Activated CD4-positive, alpha-beta T cell treated with anti-CD3 and anti-CD28 coated beads for 36 hours (primary cell): ENCODE measurements around the gene ATP1A1. TPM values are rescaled to one million over a fixed set of nuclear protein-coding genes. Genes with fewer than 3 reads are reported as not detected.

Experiments used
- ATAC-seq: fragments of 200-7000 bp; cut with Tn5 transposase; one replicate; pipeline ENCODE4 v1.10.0; 2021; ENCODE audit warnings: mild to moderate bottlenecking, moderate library complexity
- CTCF ChIA-PET: fragments of 350-600 bp; sonication (Branson Sonifier 250); formaldehyde crosslinking; loops from one replicate; lab custom pipeline; 2021; ENCODE audit warnings: antibody characterized with exemption; lab: Charles Lee
- POLR2A ChIA-PET: fragments of 350-600 bp; sonication (Branson Sonifier 250); formaldehyde crosslinking; loops from one replicate; lab custom pipeline; 2021; ENCODE audit warnings: antibody characterized with exemption, inconsistent platforms; lab: Charles Lee
- DNase-seq: peaks from one replicate; pipeline ENCODE4 v3.0.0-alpha.2; 2020
- H3K27ac Mint-ChIP-seq: one replicate; pipeline ENCODE4 v1.8.0; 2021; ENCODE audit warnings: mixed read lengths
- H3K27me3 Mint-ChIP-seq: one replicate; pipeline ENCODE4 v1.8.0; 2021; ENCODE audit warnings: mixed read lengths
- H3K36me3 Mint-ChIP-seq: one replicate; pipeline ENCODE4 v1.8.0; 2021; ENCODE audit warnings: low read depth, mixed read lengths
- H3K4me1 Mint-ChIP-seq: one replicate; pipeline ENCODE4 v1.8.0; 2021; ENCODE audit warnings: mixed read lengths
- H3K4me3 Mint-ChIP-seq: one replicate; pipeline ENCODE4 v1.8.0; 2021; ENCODE audit warnings: mild to moderate bottlenecking, moderate library complexity, mixed read lengths
- H3K9me3 Mint-ChIP-seq: one replicate; pipeline ENCODE4 v1.8.0; 2021; ENCODE audit warnings: low read depth, mixed read lengths
- intact Hi-C, 2 experiments: fragments of 100-400 bp; cut with DNase I in 1 of 2; cut with micrococcal nuclease in 1 of 2; formaldehyde crosslinking; loops; one replicate each; pipeline versions ENCODE4 v1.14.2 to v1.15.1; 2022 to 2024; cut with DNase I, micrococcal nuclease
- total RNA-seq, 2 experiments: library from RNA; stranded (reverse); gene quantifications; one replicate each; pipeline ENCODE4 v1.2.3, GENCODE V29; 2021

The ATP1A1 gene
- total RNA-seq = 100 to 1,000 TPM; 247 to 257 TPM

GRCh38 chr1:116372651-116373430 lies at the start of gene ATP1A1:
Gene ATP1A1 (plus strand): TSS chr1:116373244. CDS start chr1:116373512, 268 bp downstream.
- ChIA-PET CTCF (interaction anchor here (0.6 to 2.8 kb wide), 2 partner anchors 47 to 233 kb away, joined by 3 to 9 read pairs; no protein-coding TSS in a partner anchor), POLR2A (no interaction called here)
- ATAC-seq = peak; percentile 55
- peak within 1 kb of the TSS; percentile 98 for H3K27ac Mint-ChIP-seq
- peak; percentile 99 for DNase-seq
- peak within 1 kb of the TSS; percentile 93 for H3K4me3 Mint-ChIP-seq
- peaks cover 21% of the 10 kb centered on the region for H3K36me3 Mint-ChIP-seq
- H3K9me3 Mint-ChIP-seq = no peaks in the 10 kb centered on the region
- H3K27me3 Mint-ChIP-seq = no peaks in the 10 kb centered on the region
- intact Hi-C loops = loop anchor here (1.0 kb wide), 5 partner anchors 45 to 687 kb away; partner anchors contain the start of gene TTF2 (in 1 of the 2)
- peaks cover 33% of the 10 kb centered on the region for H3K4me1 Mint-ChIP-seq

- no peak overlapping the region for H3K4me3 Mint-ChIP-seq
- H3K4me1 Mint-ChIP-seq = peaks cover 68% of the 10 kb centered on the region
- H3K27me3 Mint-ChIP-seq = no peaks in the 10 kb centered on the region
Observed at GRCh38 chr1:116323491-116323890, 49.6 kb upstream of the ATP1A1 start.

GRCh38 chr1:116324411-116324810 lies 48.6 kb upstream of the ATP1A1 start:
- H3K9me3 Mint-ChIP-seq = no peaks in the 10 kb centered on the region
- intact Hi-C loops = no loop called here
- ATAC-seq (no peak), DNase-seq (no peak)
- H3K4me3 Mint-ChIP-seq = no peak overlapping the region
- peaks cover 77% of the 10 kb centered on the region for H3K4me1 Mint-ChIP-seq
- H3K36me3 Mint-ChIP-seq = no peaks in the 10 kb centered on the region
- POLR2A ChIA-PET = no interaction called here
- H3K27ac Mint-ChIP-seq = peak overlapping the region; percentile 59
- CTCF ChIA-PET = interaction anchor here (0.5 to 1.7 kb wide), 6 partner anchors 9 to 216 kb away, joined by 3 to 4 read pairs (median 3); no protein-coding TSS in a partner anchor
- H3K27me3 Mint-ChIP-seq = no peaks in the 10 kb centered on the region

More at GRCh38 chr1:116323491-116323890, 49.6 kb upstream of the ATP1A1 start:
- ChIA-PET POLR2A (interaction anchor here (0.6 kb wide), 1 partner anchor 757 kb away, joined by 3 read pairs; no protein-coding TSS in a partner anchor), CTCF (interaction anchor here (1.5 to 2.7 kb wide), 2 partner anchors 53 to 162 kb away, joined by 3 to 9 read pairs; no protein-coding TSS in a partner anchor)
- Mint-ChIP-seq H3K36me3 (no peaks in the 10 kb centered on the region), H3K9me3 (no peaks in the 10 kb centered on the region), H3K27ac (no peak overlapping the region)
- ATAC-seq (no peak), DNase-seq (no peak)
- intact Hi-C loops = no loop called here

DNA sequence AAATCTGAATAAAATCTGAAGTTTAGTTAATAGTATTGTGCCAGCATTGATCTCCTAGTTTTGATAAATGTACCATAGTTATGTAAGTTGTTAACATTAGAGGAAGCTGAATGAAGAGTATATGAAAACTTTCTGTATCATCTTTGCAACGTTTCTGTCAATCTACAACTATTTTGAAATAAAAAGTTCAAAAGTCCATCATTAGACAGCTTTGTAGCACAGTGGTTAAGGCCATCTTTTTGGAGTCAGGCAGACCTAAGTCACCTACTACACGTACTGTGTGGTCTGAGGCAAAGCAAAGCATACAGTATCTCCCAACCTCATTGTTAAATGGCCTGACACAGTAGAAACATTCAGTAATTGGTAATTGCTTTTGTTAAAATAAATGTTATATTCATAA lies 47.9 kb upstream of the ATP1A1 start:
- no peaks in the 10 kb centered on the region for H3K36me3 Mint-ChIP-seq

DNA sequence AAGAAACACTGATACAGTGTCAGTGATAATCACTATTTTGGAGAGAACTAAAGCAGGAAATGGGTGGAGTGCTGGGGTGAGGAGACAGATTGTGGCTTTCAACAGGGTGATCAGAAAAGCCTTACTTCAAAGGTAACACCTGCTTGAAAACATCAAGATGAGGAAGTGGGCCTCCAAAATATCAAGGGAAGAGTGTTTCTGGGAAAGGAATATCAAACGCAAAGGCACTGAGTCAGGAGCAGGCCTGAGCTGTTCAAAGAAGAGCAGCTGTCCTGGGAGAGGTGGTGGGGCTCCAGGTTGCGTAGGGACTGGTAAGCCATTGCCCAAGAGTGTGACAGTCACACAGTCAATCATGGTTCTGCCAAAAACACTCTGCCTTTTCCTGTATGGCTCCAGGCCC lies 47.1 kb upstream of the ATP1A1 start:
- DNase-seq (peak; percentile 53), ATAC-seq (peak; percentile 80)
- CTCF ChIA-PET = interaction anchor here (0.7 to 2.0 kb wide), 3 partner anchors 157 to 269 kb away, joined by 3 to 5 read pairs (median 4); no protein-coding TSS in a partner anchor
- POLR2A ChIA-PET = no interaction called here
- peaks cover 75% of the 10 kb centered on the region for H3K4me1 Mint-ChIP-seq
- H3K27ac Mint-ChIP-seq = peak overlapping the region; percentile 92
- no peaks in the 10 kb centered on the region for H3K9me3 Mint-ChIP-seq
- H3K36me3 Mint-ChIP-seq = no peaks in the 10 kb centered on the region
- H3K4me3 Mint-ChIP-seq = peak overlapping the region; percentile 14
- intact Hi-C loops = no loop called here
- no peaks in the 10 kb centered on the region for H3K27me3 Mint-ChIP-seq

More for the DNA sequence above, 47.9 kb upstream of the ATP1A1 start:
- peaks cover 80% of the 10 kb centered on the region for H3K4me1 Mint-ChIP-seq
- no peak for DNase-seq
- H3K4me3 Mint-ChIP-seq = no peak overlapping the region
- ChIA-PET POLR2A (no interaction called here), CTCF (interaction anchor here (0.5 to 2.0 kb wide), 5 partner anchors 10 to 215 kb away, joined by 3 to 4 read pairs (median 4); no protein-coding TSS in a partner anchor)
- H3K9me3 Mint-ChIP-seq = no peaks in the 10 kb centered on the region
- ATAC-seq = no peak
- H3K27ac Mint-ChIP-seq = peak overlapping the region; percentile 59
- intact Hi-C loops = no loop called here
- H3K27me3 Mint-ChIP-seq = no peaks in the 10 kb centered on the region

GRCh38 chr1:116326486-116326885 lies 46.6 kb upstream of the ATP1A1 start:
- CTCF ChIA-PET = interaction anchor here (0.6 to 2.0 kb wide), 3 partner anchors 159 to 1819 kb away, joined by 3 to 5 read pairs (median 4); no protein-coding TSS in a partner anchor
- intact Hi-C loops = no loop called here

GRCh38 chr1:116328671-116329070 lies 44.4 kb upstream of the ATP1A1 start:
- Mint-ChIP-seq H3K9me3 (no peaks in the 10 kb centered on the region), H3K36me3 (no peaks in the 10 kb centered on the region), H3K27me3 (no peaks in the 10 kb centered on the region), H3K4me1 (peaks cover 56% of the 10 kb centered on the region), H3K27ac (no peak overlapping the region), H3K4me3 (no peak overlapping the region)
- CTCF ChIA-PET = no interaction called here
- ATAC-seq = no peak
- POLR2A ChIA-PET = no interaction called here
- intact Hi-C loops = no loop called here
- no peak for DNase-seq

More at GRCh38 chr1:116326486-116326885, 46.6 kb upstream of the ATP1A1 start:
- Mint-ChIP-seq H3K4me3 (peak overlapping the region; percentile 14), H3K27me3 (no peaks in the 10 kb centered on the region), H3K9me3 (no peaks in the 10 kb centered on the region), H3K4me1 (peaks cover 69% of the 10 kb centered on the region), H3K27ac (peak overlapping the region; percentile 92), H3K36me3 (no peaks in the 10 kb centered on the region)
- ATAC-seq = no peak
- DNase-seq = no peak
- POLR2A ChIA-PET = no interaction called here

DNA sequence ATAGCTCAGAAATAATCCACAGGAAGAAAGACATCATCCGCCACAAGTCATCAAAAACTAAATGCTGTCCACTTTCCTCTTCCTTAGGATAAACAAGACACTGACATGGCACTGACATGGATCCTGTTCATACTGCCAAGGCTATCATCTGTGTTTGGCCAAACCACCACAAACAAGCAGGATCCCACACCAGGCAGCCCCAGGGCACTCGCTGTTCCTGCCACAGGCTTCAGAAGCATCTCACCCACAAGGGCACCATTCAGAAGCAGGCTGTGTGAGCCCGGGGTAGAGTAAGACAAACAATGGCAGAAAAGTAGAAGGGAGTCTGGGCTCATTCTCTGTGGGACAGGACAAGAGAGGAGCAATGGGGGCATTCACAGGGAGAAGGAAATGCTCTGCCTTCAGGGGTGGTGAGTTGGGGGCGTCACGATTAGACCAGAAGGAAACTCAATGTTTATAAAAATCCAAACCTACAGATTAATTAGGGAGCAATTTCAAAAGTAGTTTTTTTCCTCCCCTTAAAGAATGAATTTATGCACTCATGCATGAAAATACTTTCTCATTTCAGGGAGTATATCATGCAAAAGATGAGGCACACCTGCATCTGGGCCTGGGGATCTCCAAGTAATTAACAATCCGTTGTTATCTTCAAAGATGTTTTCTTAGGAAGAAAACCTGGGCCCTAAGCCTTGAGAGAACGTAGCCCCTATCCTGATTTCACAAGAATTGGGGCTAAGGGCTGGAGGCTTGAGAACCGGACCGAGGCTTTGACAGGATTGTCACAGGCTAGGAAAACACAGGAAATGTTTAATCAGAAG lies 43.3 kb upstream of the ATP1A1 start:
- intact Hi-C loops = no loop called here
- ChIA-PET POLR2A (no interaction called here), CTCF (no interaction called here)
- no peaks in the 10 kb centered on the region for H3K9me3 Mint-ChIP-seq
- ATAC-seq (no peak), DNase-seq (no peak)
- no peaks in the 10 kb centered on the region for H3K27me3 Mint-ChIP-seq
- H3K4me3 Mint-ChIP-seq = no peak overlapping the region
- H3K4me1 Mint-ChIP-seq = peaks cover 58% of the 10 kb centered on the region
- H3K36me3 Mint-ChIP-seq = no peaks in the 10 kb centered on the region
- H3K27ac Mint-ChIP-seq = no peak overlapping the region

DNA sequence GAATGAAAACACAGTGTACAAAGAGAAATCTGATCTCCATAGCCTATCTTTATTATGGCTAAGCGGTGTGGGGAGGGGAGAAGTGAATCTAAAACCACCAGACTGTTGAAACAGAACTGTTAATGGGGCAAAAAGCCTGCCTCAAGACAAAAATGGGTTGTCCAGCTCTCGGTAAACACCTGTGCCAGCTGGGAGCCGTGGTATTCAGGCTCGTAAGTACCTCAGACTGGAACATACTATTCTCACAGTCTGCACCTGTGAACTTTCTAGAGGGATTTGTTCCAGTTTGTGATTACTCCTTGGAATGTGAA lies 42.7 kb upstream of the ATP1A1 start:
- no peaks in the 10 kb centered on the region for H3K27me3 Mint-ChIP-seq
- no peaks in the 10 kb centered on the region for H3K36me3 Mint-ChIP-seq
- peaks cover 59% of the 10 kb centered on the region for H3K4me1 Mint-ChIP-seq
- no peak overlapping the region for H3K4me3 Mint-ChIP-seq
- H3K9me3 Mint-ChIP-seq = no peaks in the 10 kb centered on the region
- H3K27ac Mint-ChIP-seq = no peak overlapping the region
- ChIA-PET POLR2A (no interaction called here), CTCF (no interaction called here)
- ATAC-seq = no peak
- no peak for DNase-seq
- intact Hi-C loops = no loop called here

GRCh38 chr1:116330846-116331245 lies 42.2 kb upstream of the ATP1A1 start:
- Mint-ChIP-seq H3K36me3 (no peaks in the 10 kb centered on the region), H3K4me3 (no peak overlapping the region), H3K27ac (no peak overlapping the region), H3K4me1 (peaks cover 54% of the 10 kb centered on the region), H3K9me3 (no peaks in the 10 kb centered on the region), H3K27me3 (no peaks in the 10 kb centered on the region)
- DNase-seq (no peak), ATAC-seq (no peak)
- intact Hi-C loops = no loop called here
- CTCF ChIA-PET = no interaction called here
- POLR2A ChIA-PET = no interaction called here

- DNase-seq (no peak), ATAC-seq (no peak)
- Mint-ChIP-seq H3K27me3 (no peaks in the 10 kb centered on the region), H3K36me3 (no peaks in the 10 kb centered on the region), H3K27ac (no peak overlapping the region), H3K4me1 (peaks cover 47% of the 10 kb centered on the region), H3K4me3 (no peak overlapping the region), H3K9me3 (no peaks in the 10 kb centered on the region)
- POLR2A ChIA-PET = no interaction called here
- intact Hi-C loops = no loop called here
- CTCF ChIA-PET = interaction anchor here (1.3 kb wide), 1 partner anchor 193 kb away, joined by 3 read pairs; no protein-coding TSS in a partner anchor
Observed at GRCh38 chr1:116331523-116331922, 41.5 kb upstream of the ATP1A1 start.
